Fibroblast of lung (primary cell): ENCODE results near the gene HECTD4. TPM values are rescaled to one million over a fixed set of nuclear protein-coding genes. Genes with fewer than 3 reads are reported as not detected.

Experiments
- DNase-seq, 2 donors: peaks; one replicate each; pipeline versions ENCODE4 v3.0.0 to v3.0.0-alpha.2; 2010; ENCODE audit warnings: low read depth in 2 of 2
- H2AFZ ChIP-seq: 2 replicates; pipeline ENCODE4 v1.5.1; 2012; ENCODE audit warnings: low read length, control low read depth, inconsistent platforms
- H3K27ac ChIP-seq: 2 replicates; pipeline ENCODE4 v1.5.1; 2011; ENCODE audit warnings: low read length, control low read depth; ENCODE audit not compliant: insufficient read depth
- H3K27me3 ChIP-seq: 2 replicates; pipeline ENCODE4 v1.5.1; 2011; ENCODE audit warnings: mild to moderate bottlenecking, low read length; ENCODE audit not compliant: control insufficient read depth, insufficient read depth
- H3K36me3 ChIP-seq: 2 replicates; pipeline ENCODE4 v1.5.1; 2011; ENCODE audit warnings: low read length; ENCODE audit not compliant: control insufficient read depth, insufficient read depth
- H3K4me1 ChIP-seq: 2 replicates; pipeline ENCODE4 v1.5.1; 2011; ENCODE audit warnings: low read length; ENCODE audit not compliant: control insufficient read depth, insufficient read depth; ENCODE audit errors: extremely low read depth
- H3K4me2 ChIP-seq: 2 replicates; pipeline ENCODE4 v1.5.1; 2011; ENCODE audit warnings: low read length, control low read depth; ENCODE audit not compliant: insufficient read depth; ENCODE audit errors: extremely low read depth
- H3K4me3 ChIP-seq, 4 experiments: fragments of 200-600 bp in 1 of 4; sonication (generic) in 1 of 4; replicated peaks in 1 of 4; 2 replicates each; pipeline ENCODE4 v1.5.1; 2011 to 2016; ENCODE audit warnings: low read length in 4 of 4, low read depth in 3 of 4, mild to moderate bottlenecking in 3 of 4, control low read depth in 2 of 4, inconsistent platforms in 1 of 4, mixed read lengths in 1 of 4; ENCODE audit not compliant: insufficient read depth in 1 of 4; ENCODE audit errors: control extremely low read depth in 1 of 4
- H3K79me2 ChIP-seq: 2 replicates; pipeline ENCODE4 v1.5.1; 2012; ENCODE audit warnings: mild to moderate bottlenecking, low read length, inconsistent platforms; ENCODE audit not compliant: control insufficient read depth, insufficient read depth
- H3K9ac ChIP-seq: 2 replicates; pipeline ENCODE4 v1.5.1; 2011; ENCODE audit warnings: mild to moderate bottlenecking, low read length, control low read depth; ENCODE audit not compliant: insufficient read depth
- H3K9me3 ChIP-seq: 2 replicates; pipeline ENCODE4 v1.5.1; 2012; ENCODE audit warnings: low read depth, low read length; ENCODE audit not compliant: control insufficient read depth, insufficient read depth
- H4K20me1 ChIP-seq: 2 replicates; pipeline ENCODE4 v1.5.1; 2011; ENCODE audit warnings: low read length; ENCODE audit not compliant: control insufficient read depth, insufficient read depth; ENCODE audit errors: extremely low read depth
- EZH2 ChIP-seq: IDR thresholded peaks from 2 replicates; pipeline ENCODE4 v1.5.1; 2012; ENCODE audit warnings: low read length, control low read depth, mild to moderate bottlenecking; ENCODE audit errors: missing control alignments
- polyA plus RNA-seq, 2 donors: library from polyadenylated mRNA; depleted of rRNA in 1 of 2; stranded (reverse) in 1 of 2; unstranded in 1 of 2; fragments of >200 nt; gene quantifications; 2 replicates each; pipeline ENCODE4 v1.2.1, GENCODE V29; 2011 to 2012; ENCODE audit warnings: missing spikeins in 1 of 2
- total RNA-seq: library from RNA; depleted of rRNA; stranded (reverse); fragments of >200 nt; gene quantifications from 2 replicates; pipeline ENCODE4 v1.2.1, GENCODE V29; 2014
- TF ChIP-seq, protein P1 (sequence below), 2 donors: IDR thresholded peaks in 1 of 2; conservative IDR thresholded peaks in 1 of 2; 1 replicate in 1 of 2; 2 replicates in 1 of 2; pipeline ENCODE4 v1.5.1; 2011 to 2012; ENCODE audit warnings: low read length in 2 of 2, control low read depth in 1 of 2, inconsistent platforms in 1 of 2, low read depth in 1 of 2, mild to moderate bottlenecking in 1 of 2

Gene HECTD4
- total and polyA plus RNA-seq, 2 donors (not counting 1 experiment from before 2014, with no cell fraction given): 5.1 to 31.7 TPM

DNA sequence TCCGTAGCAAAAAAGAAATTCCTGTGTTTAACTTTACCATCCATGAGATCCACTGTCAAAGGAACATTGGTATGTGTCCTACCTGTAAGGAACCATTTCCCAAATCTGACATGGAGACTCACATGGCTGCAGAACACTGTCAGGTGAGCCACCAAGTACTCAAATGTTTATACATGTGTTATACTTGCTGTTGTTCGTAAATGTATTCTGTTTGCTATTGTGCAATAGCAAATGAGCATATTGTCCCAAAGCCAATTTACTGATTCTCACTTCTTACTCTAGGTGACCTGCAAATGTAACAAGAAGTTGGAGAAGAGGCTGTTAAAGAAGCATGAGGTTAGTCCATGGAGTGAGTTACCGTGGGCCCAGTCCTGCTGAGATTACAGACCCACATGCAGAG, 247.5 kb downstream of the HECTD4 start:
- H3K79me2 ChIP-seq: peaks cover 29% of the 10 kb centered on the region
- no peaks in the 10 kb centered on the region for H4K20me1 ChIP-seq
- no peaks in the 10 kb centered on the region for H3K4me1 ChIP-seq
- no peaks in the 10 kb centered on the region for H3K9me3 ChIP-seq
- H3K4me3 ChIP-seq: no peak overlapping the region
- H2AFZ ChIP-seq: no peak overlapping the region
- no peak for TF ChIP-seq EZH2
- TF ChIP-seq, protein P1, sequence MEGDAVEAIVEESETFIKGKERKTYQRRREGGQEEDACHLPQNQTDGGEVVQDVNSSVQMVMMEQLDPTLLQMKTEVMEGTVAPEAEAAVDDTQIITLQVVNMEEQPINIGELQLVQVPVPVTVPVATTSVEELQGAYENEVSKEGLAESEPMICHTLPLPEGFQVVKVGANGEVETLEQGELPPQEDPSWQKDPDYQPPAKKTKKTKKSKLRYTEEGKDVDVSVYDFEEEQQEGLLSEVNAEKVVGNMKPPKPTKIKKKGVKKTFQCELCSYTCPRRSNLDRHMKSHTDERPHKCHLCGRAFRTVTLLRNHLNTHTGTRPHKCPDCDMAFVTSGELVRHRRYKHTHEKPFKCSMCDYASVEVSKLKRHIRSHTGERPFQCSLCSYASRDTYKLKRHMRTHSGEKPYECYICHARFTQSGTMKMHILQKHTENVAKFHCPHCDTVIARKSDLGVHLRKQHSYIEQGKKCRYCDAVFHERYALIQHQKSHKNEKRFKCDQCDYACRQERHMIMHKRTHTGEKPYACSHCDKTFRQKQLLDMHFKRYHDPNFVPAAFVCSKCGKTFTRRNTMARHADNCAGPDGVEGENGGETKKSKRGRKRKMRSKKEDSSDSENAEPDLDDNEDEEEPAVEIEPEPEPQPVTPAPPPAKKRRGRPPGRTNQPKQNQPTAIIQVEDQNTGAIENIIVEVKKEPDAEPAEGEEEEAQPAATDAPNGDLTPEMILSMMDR (conservative IDR thresholded peaks at IDR 0.05 in 1 of 2, IDR thresholded peaks at IDR 0.05 in 1 of 2; ENCODE audit: low read depth in 1 of 2, low read length in 2 of 2): no peak
- H3K36me3 ChIP-seq: peaks cover 11% of the 10 kb centered on the region
- no peak overlapping the region for H3K9ac ChIP-seq
- H3K27ac ChIP-seq: no peak overlapping the region
- no peaks in the 10 kb centered on the region for H3K27me3 ChIP-seq
- no peak for DNase-seq
- no peak overlapping the region for H3K4me2 ChIP-seq

DNA sequence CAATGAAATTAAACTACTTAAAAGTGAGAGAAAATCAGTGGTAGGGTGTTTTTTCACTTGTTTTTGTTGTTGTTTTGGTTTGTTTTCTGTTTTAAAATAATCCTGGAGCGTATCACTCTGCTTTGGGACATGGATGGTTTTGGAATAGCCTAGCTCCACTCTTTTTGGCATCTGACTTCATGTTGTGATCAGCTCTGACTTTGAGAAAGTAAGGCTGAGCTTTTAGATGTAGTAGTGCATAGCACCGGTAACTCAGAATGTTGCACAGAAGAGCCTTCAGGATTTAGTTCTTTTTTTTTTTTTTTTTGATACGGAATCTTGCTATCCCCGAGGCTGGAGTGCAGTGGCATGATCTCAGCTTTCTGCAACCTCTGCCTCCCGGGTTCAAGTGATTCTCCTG, 248.8 kb downstream of the HECTD4 start:
- DNase-seq: no peak
- peaks cover 9% of the 10 kb centered on the region for H3K36me3 ChIP-seq
- H4K20me1 ChIP-seq: no peaks in the 10 kb centered on the region
- no peaks in the 10 kb centered on the region for H3K4me1 ChIP-seq
- H2AFZ ChIP-seq: no peak overlapping the region
- H3K79me2 ChIP-seq: peaks cover 41% of the 10 kb centered on the region
- no peaks in the 10 kb centered on the region for H3K9me3 ChIP-seq
- no peaks in the 10 kb centered on the region for H3K27me3 ChIP-seq
- H3K4me3 ChIP-seq: no peak overlapping the region
- no peak overlapping the region for H3K27ac ChIP-seq
- TF ChIP-seq EZH2: no peak
- TF ChIP-seq, protein P1 (conservative IDR thresholded peaks at IDR 0.05 in 1 of 2, IDR thresholded peaks at IDR 0.05 in 1 of 2; ENCODE audit: low read depth in 1 of 2, low read length in 2 of 2): no peak
- H3K4me2 ChIP-seq: no peak overlapping the region
- H3K9ac ChIP-seq: no peak overlapping the region

DNA sequence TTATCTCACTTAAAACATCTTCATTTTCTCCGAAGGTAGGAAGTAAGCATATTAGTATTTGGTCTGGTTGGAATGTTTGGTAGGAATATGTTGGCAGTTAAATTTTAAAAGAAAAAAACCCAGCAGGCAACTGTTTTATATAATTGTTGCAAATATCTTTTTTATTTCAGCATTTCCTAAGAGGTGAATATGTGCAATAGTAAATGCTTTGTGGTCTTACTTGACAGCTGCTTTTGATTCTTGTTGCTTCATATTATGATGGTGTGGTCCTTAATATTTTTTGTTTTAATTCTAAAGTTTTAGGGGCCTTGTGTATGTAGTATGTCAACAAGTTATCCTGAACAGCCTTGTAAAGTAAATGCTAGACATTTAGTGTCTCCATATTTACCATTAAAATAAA, 250.5 kb downstream of the HECTD4 start:
- Histone ChIP-seq H3K4me3 (no peak overlapping the region), H3K4me2 (peak overlapping the region; percentile 1), H3K79me2 (peaks cover 58% of the 10 kb centered on the region), H4K20me1 (no peaks in the 10 kb centered on the region), H3K36me3 (peaks cover 6% of the 10 kb centered on the region), H3K27ac (no peak overlapping the region), H3K4me1 (peaks cover 10% of the 10 kb centered on the region), H3K9ac (no peak overlapping the region), H2AFZ (no peak overlapping the region), H3K9me3 (no peaks in the 10 kb centered on the region), H3K27me3 (no peaks in the 10 kb centered on the region)
- no peak for TF ChIP-seq EZH2
- TF ChIP-seq, protein P1 (conservative IDR thresholded peaks at IDR 0.05 in 1 of 2, IDR thresholded peaks at IDR 0.05 in 1 of 2; ENCODE audit: low read depth in 1 of 2, low read length in 2 of 2): no peak
- no peak for DNase-seq
